OCI-LY3 (cell line): Measurements from ENCODE around the gene KDM6A.

ENCODE experiments used
- H2AFZ ChIP-seq: fragments of 200-600, 300-600 bp; shearing (Covaris generic); 2 replicates; pipeline ENCODE4 v1.6.0; 2014; ENCODE audit warnings: antibody characterized with exemption, low read depth, low read length
- H3K27ac ChIP-seq: fragments of 200-600, 300-600 bp; sonication (generic); 2 replicates; pipeline ENCODE4 v1.5.1; 2014; ENCODE audit warnings: mild to moderate bottlenecking, low read length, moderate library complexity, mixed read lengths
- H3K27me3 ChIP-seq: fragments of 200-600, 300-600 bp; sonication (generic); 2 replicates; pipeline ENCODE4 v1.6.1; 2014; ENCODE audit warnings: low read depth, low read length, mixed read lengths
- H3K36me3 ChIP-seq: fragments of 200-600, 300-600 bp; sonication (generic); replicated peaks from 2 replicates; pipeline ENCODE3; 2014; ENCODE audit warnings: low read depth, low read length, mixed read lengths
- H3K4me1 ChIP-seq: fragments of 300-600, 200-600 bp; sonication (generic); 2 replicates; pipeline ENCODE4 v1.6.1; 2014; ENCODE audit warnings: low read length, mixed read lengths
- H3K4me2 ChIP-seq: fragments of 200-600, 300-600 bp; sonication (generic); 2 replicates; pipeline ENCODE4 v1.6.1; 2014; ENCODE audit warnings: low read length, mixed read lengths
- H3K4me3 ChIP-seq: fragments of 300-600, 200-600 bp; sonication (generic); 2 replicates; pipeline ENCODE4 v1.5.1; 2014; ENCODE audit warnings: antibody characterized with exemption, mild to moderate bottlenecking, low read length, moderate library complexity
- H3K79me2 ChIP-seq: fragments of 300-600, 200-600 bp; shearing (Covaris generic); 2 replicates; pipeline ENCODE4 v1.6.1; 2014; ENCODE audit warnings: mild to moderate bottlenecking, low read length, mixed read lengths
- H3K9ac ChIP-seq: fragments of 300-600, 200-600 bp; shearing (Covaris generic); 2 replicates; pipeline ENCODE4 v1.6.0; 2014; ENCODE audit warnings: mild to moderate bottlenecking, low read length, moderate library complexity
- H3K9me3 ChIP-seq: fragments of 200-600, 300-600 bp; shearing (Covaris generic); 2 replicates; pipeline ENCODE4 v1.6.1; 2014; ENCODE audit warnings: low read length, mixed read lengths; ENCODE audit not compliant: insufficient read depth
- H4K20me1 ChIP-seq: fragments of 200-600, 300-600 bp; sonication (generic); 2 replicates; pipeline ENCODE4 v1.6.1; 2016; ENCODE audit warnings: low read length, mixed read lengths; ENCODE audit not compliant: insufficient read depth
- EZH2phosphoT487 ChIP-seq: fragments of 200-600 bp; shearing (Covaris generic); IDR thresholded peaks from 2 replicates; pipeline ENCODE4 v1.6.1; 2018; ENCODE audit warnings: antibody characterized with exemption, mixed run types, low read depth
- TF ChIP-seq, protein P1 (sequence below): fragments of 200-600, 300-600 bp; sonication (generic); IDR thresholded peaks from 2 replicates; pipeline ENCODE4 v1.5.1; 2014; ENCODE audit warnings: antibody characterized with exemption, low read length, low read depth

The KDM6A gene

DNA sequence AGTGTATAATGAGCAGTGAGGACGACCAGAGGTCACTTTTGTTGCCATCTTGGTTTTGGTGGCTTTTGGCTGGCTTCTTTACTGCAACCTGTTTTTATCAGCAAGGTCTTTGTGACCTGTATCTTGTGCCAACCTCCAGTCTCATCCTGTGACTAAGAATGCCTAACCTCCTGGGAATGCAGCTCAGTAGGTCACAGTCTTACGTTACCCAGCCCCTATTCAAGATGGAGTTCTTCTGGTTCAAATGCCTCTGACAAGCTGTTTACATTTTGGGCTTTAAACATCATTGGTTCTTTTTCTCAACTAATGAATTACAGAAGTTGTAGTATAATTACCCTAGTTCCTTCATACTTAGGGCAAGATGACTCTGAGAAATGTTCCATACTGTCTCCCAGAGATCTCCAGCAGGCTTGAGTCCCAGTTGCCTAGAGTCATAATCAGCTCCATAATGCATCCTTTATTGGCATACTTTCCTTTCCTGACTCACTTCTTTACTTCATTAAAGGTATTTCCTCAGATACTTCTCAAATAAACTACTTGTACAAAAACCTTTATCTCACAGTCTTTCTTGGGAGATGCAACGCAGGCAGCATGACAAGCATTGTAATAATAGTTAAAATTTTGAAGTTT, 136.5 kb downstream of the KDM6A start:
- TF ChIP-seq, protein P1, sequence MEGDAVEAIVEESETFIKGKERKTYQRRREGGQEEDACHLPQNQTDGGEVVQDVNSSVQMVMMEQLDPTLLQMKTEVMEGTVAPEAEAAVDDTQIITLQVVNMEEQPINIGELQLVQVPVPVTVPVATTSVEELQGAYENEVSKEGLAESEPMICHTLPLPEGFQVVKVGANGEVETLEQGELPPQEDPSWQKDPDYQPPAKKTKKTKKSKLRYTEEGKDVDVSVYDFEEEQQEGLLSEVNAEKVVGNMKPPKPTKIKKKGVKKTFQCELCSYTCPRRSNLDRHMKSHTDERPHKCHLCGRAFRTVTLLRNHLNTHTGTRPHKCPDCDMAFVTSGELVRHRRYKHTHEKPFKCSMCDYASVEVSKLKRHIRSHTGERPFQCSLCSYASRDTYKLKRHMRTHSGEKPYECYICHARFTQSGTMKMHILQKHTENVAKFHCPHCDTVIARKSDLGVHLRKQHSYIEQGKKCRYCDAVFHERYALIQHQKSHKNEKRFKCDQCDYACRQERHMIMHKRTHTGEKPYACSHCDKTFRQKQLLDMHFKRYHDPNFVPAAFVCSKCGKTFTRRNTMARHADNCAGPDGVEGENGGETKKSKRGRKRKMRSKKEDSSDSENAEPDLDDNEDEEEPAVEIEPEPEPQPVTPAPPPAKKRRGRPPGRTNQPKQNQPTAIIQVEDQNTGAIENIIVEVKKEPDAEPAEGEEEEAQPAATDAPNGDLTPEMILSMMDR = no peak
- no peak for TF ChIP-seq EZH2phosphoT487
- peaks cover 27% of the 10 kb centered on the region for H3K4me1 ChIP-seq
- H3K27me3 ChIP-seq = no peaks in the 10 kb centered on the region
- peaks cover 15% of the 10 kb centered on the region for H3K79me2 ChIP-seq
- H4K20me1 ChIP-seq = peaks cover 26% of the 10 kb centered on the region
- no peaks in the 10 kb centered on the region for H3K36me3 ChIP-seq
- H2AFZ ChIP-seq = no peak overlapping the region
- H3K4me3 ChIP-seq = no peak overlapping the region
- no peak overlapping the region for H3K4me2 ChIP-seq
- no peak overlapping the region for H3K9ac ChIP-seq
- no peak overlapping the region for H3K27ac ChIP-seq
- H3K9me3 ChIP-seq = no peaks in the 10 kb centered on the region

DNA sequence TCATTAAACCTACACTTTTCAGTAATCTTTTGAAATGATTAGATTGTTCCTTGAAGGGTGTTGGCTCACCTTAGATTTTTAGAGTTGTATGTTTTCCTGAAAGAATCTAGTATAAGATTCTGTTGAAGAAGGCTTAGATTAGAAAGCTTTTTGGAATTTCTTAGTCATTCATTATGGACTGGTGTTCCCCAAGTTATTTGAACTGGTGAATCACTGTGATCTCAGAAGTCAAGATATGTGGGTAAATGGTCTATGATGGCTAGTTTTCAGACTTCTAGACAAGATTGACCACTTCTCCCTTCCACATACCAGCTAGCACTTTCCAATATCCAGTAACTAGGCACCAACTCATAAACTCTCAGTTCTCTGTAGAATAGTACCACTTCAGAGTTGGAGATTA, 138.1 kb downstream of the KDM6A start:
- TF ChIP-seq, protein P1 = no peak
- no peak for TF ChIP-seq EZH2phosphoT487
- Histone ChIP-seq H3K27ac (no peak overlapping the region), H3K4me1 (peaks cover 27% of the 10 kb centered on the region), H3K27me3 (no peaks in the 10 kb centered on the region), H3K4me2 (no peak overlapping the region), H2AFZ (no peak overlapping the region), H3K4me3 (no peak overlapping the region), H3K9me3 (no peaks in the 10 kb centered on the region), H3K36me3 (no peaks in the 10 kb centered on the region), H3K79me2 (peaks cover 15% of the 10 kb centered on the region), H3K9ac (no peak overlapping the region), H4K20me1 (peaks cover 28% of the 10 kb centered on the region)

DNA sequence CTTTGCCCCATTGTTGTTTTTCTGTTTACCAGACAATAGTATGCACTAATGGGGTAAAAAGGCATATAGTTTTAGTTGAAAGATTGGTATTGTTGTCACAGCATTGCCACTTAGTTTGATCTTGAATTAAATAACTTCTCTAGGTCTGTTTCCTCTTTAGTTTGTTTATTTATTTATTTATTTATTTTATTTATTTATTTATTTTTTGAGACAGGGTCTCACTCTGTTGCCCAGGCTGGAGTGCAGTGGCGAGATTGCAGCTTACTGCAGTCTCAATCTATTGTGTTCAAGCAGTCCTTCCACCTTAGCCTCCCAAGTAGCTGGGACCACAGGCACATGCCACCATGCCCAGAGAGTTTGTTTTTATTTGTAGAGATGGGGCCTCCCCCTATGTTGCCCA, 138.6 kb downstream of the KDM6A start:
- H3K9ac ChIP-seq = no peak overlapping the region
- H3K4me1 ChIP-seq = peaks cover 27% of the 10 kb centered on the region
- H3K9me3 ChIP-seq = no peaks in the 10 kb centered on the region
- no peak overlapping the region for H3K4me2 ChIP-seq
- peaks cover 28% of the 10 kb centered on the region for H4K20me1 ChIP-seq
- no peak overlapping the region for H3K4me3 ChIP-seq
- no peak overlapping the region for H2AFZ ChIP-seq
- no peaks in the 10 kb centered on the region for H3K27me3 ChIP-seq
- no peak for TF ChIP-seq EZH2phosphoT487
- TF ChIP-seq, protein P1 = no peak
- H3K79me2 ChIP-seq = peaks cover 15% of the 10 kb centered on the region
- no peak overlapping the region for H3K27ac ChIP-seq
- H3K36me3 ChIP-seq = no peaks in the 10 kb centered on the region

DNA sequence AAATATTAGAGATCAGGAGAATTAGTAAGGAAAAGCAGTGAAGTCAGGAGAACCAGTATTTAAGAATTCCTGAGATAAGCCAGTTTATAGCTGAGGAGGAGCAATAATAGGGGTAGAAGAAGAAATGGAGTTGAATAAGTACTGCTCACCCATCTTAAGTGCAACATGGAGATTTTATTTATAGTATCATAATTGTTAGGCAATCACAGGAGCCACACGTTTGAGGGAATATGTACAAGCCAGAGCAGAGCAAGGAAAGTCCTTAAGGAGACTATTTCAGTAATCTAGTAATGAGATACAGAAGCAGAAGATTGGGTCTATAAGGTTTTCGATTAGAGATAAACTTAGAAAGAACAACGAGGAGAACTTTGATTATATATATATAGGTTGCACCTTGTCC, 145.0 kb downstream of the KDM6A start:
- H3K27ac ChIP-seq = no peak overlapping the region
- H3K9ac ChIP-seq = no peak overlapping the region
- no peak overlapping the region for H3K4me2 ChIP-seq
- H2AFZ ChIP-seq = no peak overlapping the region
- TF ChIP-seq, protein P1 = no peak
- no peak for TF ChIP-seq EZH2phosphoT487
- H4K20me1 ChIP-seq = peaks cover 50% of the 10 kb centered on the region
- no peaks in the 10 kb centered on the region for H3K36me3 ChIP-seq
- peaks cover 34% of the 10 kb centered on the region for H3K79me2 ChIP-seq
- peaks cover 30% of the 10 kb centered on the region for H3K4me1 ChIP-seq
- H3K9me3 ChIP-seq = no peaks in the 10 kb centered on the region
- no peak overlapping the region for H3K4me3 ChIP-seq
- H3K27me3 ChIP-seq = no peaks in the 10 kb centered on the region
